ENCODE data around the gene RFX2.

The RFX2 gene

GRCh38 chr19:5959260-5960004 lies 150.9 kb downstream of the RFX2 start:
- Histone ChIP-seq H3K18ac (ENCODE audit: low read length) (no peak overlapping the region), H3K27ac (replicated peaks; ENCODE audit: low read length) (no peak overlapping the region), H3K14ac (ENCODE audit: low read length) (no peak overlapping the region), H3K4me3 (ENCODE audit: low read length in 2 of 2) (no peak overlapping the region), H4K8ac (ENCODE audit: low read depth, low read length) (no peak overlapping the region), H4K91ac (ENCODE audit: low read depth, low read length, poor library complexity) (no peak overlapping the region), H3K4me1 (ENCODE audit: control insufficient read depth in 2 of 2, insufficient read depth in 1 of 2, low read depth in 1 of 2, low read length in 2 of 2) (peaks cover 23 to 28% of the 10 kb centered on the region in 2 donors), H3K4ac (ENCODE audit: low read length) (no peak overlapping the region), H2BK120ac (ENCODE audit: low read depth, low read length) (no peak overlapping the region), H3K4me2 (ENCODE audit: insufficient read depth, low read length, poor library complexity, severe bottlenecking) (no peak overlapping the region), H3K23ac (ENCODE audit: low read depth, low read length, poor library complexity) (peak overlapping the region; percentile 51), H3K79me1 (ENCODE audit: low read depth, low read length) (peaks cover 29% of the 10 kb centered on the region), H3K9me3 (replicated peaks in 1 of 2; ENCODE audit: control insufficient read depth in 2 of 2, insufficient read depth in 1 of 2, low read depth in 1 of 2, low read length in 2 of 2) (no peaks in the 10 kb centered on the region), H2BK12ac (ENCODE audit: low read length) (no peak overlapping the region), H2AFZ (ENCODE audit: low read length) (no peak overlapping the region), H2BK5ac (ENCODE audit: low read length) (peak overlapping the region; percentile 32), H2BK15ac (ENCODE audit: low read length) (no peak overlapping the region), H3K36me3 (replicated peaks in 1 of 2; ENCODE audit: control insufficient read depth in 2 of 2, insufficient read depth in 2 of 2, low read length in 2 of 2) (peaks cover under 1 to 20% of the 10 kb centered on the region in 2 donors), H3K27me3 (ENCODE audit: control insufficient read depth in 3 of 3, insufficient read depth in 3 of 3, low read depth in 1 of 3, low read length in 3 of 3) (no peaks in the 10 kb centered on the region), H3K9ac (ENCODE audit: low read depth, low read length, poor library complexity) (no peak overlapping the region), H2AK5ac (ENCODE audit: low read depth, low read length) (no peak overlapping the region)
- DNase-seq (ENCODE audit: low spot score) = no peak
- no CpG with 5 or more reads among the region's 14 CpGs for WGBS, 2 donors (ENCODE audit: extremely low coverage in 2 of 2, insufficient read length in 2 of 2, insufficient replicate concordance in 1 of 2)

- no peaks in the 10 kb centered on the region for H3K9me3 ChIP-seq (replicated peaks in 1 of 2; ENCODE audit: control insufficient read depth in 2 of 2, insufficient read depth in 1 of 2, low read depth in 1 of 2, low read length in 2 of 2)
- no peak overlapping the region for H2BK15ac ChIP-seq (ENCODE audit: low read length)
- H4K91ac ChIP-seq (ENCODE audit: low read depth, low read length, poor library complexity) = no peak overlapping the region
- no peak overlapping the region for H2BK120ac ChIP-seq (ENCODE audit: low read depth, low read length)
- H3K4me1 ChIP-seq (ENCODE audit: control insufficient read depth in 2 of 2, insufficient read depth in 1 of 2, low read depth in 1 of 2, low read length in 2 of 2) = peaks cover 28 to 34% of the 10 kb centered on the region in 2 donors
- H3K4ac ChIP-seq (ENCODE audit: low read length) = no peak overlapping the region
- H4K8ac ChIP-seq (ENCODE audit: low read depth, low read length) = no peak overlapping the region
- H2BK5ac ChIP-seq (ENCODE audit: low read length) = no peak overlapping the region
- no peak overlapping the region for H3K4me2 ChIP-seq (ENCODE audit: insufficient read depth, low read length, poor library complexity, severe bottlenecking)
- H2BK12ac ChIP-seq (ENCODE audit: low read length) = no peak overlapping the region
- H3K23ac ChIP-seq (ENCODE audit: low read depth, low read length, poor library complexity) = peak overlapping the region; percentile 71
- H3K36me3 ChIP-seq (replicated peaks in 1 of 2; ENCODE audit: control insufficient read depth in 2 of 2, insufficient read depth in 2 of 2, low read length in 2 of 2) = peaks cover 0 to 18% of the 10 kb centered on the region in 2 donors
- no peak overlapping the region for H3K9ac ChIP-seq (ENCODE audit: low read depth, low read length, poor library complexity)
- H3K4me3 ChIP-seq (ENCODE audit: low read length in 2 of 2) = no peak overlapping the region
- no peak overlapping the region for H3K27ac ChIP-seq (replicated peaks; ENCODE audit: low read length)
- peaks cover 23% of the 10 kb centered on the region for H3K79me1 ChIP-seq (ENCODE audit: low read depth, low read length)
- H3K27me3 ChIP-seq (ENCODE audit: control insufficient read depth in 3 of 3, insufficient read depth in 3 of 3, low read depth in 1 of 3, low read length in 3 of 3) = no peaks in the 10 kb centered on the region
- no peak overlapping the region for H2AK5ac ChIP-seq (ENCODE audit: low read depth, low read length)
- no CpG with 5 or more reads among the region's 10 CpGs for WGBS, 2 donors (ENCODE audit: extremely low coverage in 2 of 2, insufficient read length in 2 of 2, insufficient replicate concordance in 1 of 2)
- H3K18ac ChIP-seq (ENCODE audit: low read length) = peak overlapping the region; percentile 65
- no peak for DNase-seq (ENCODE audit: low spot score)
- no peak overlapping the region for H3K14ac ChIP-seq (ENCODE audit: low read length)
- H2AFZ ChIP-seq (ENCODE audit: low read length) = no peak overlapping the region
Observed at GRCh38 chr19:5958851-5959122, 151.5 kb downstream of the RFX2 start.

GRCh38 chr19:5958074-5958850 lies 152.0 kb downstream of the RFX2 start:
- Histone ChIP-seq H3K9ac (ENCODE audit: low read depth, low read length, poor library complexity) (peak overlapping the region; percentile 83), H3K4me1 (ENCODE audit: control insufficient read depth in 2 of 2, insufficient read depth in 1 of 2, low read depth in 1 of 2, low read length in 2 of 2) (peaks cover 29 to 38% of the 10 kb centered on the region in 2 donors), H3K4me3 (ENCODE audit: low read length in 2 of 2) (no peak overlapping the region), H3K27me3 (ENCODE audit: control insufficient read depth in 3 of 3, insufficient read depth in 3 of 3, low read depth in 1 of 3, low read length in 3 of 3) (no peaks in the 10 kb centered on the region), H4K91ac (ENCODE audit: low read depth, low read length, poor library complexity) (no peak overlapping the region), H2AK5ac (ENCODE audit: low read depth, low read length) (no peak overlapping the region), H3K14ac (ENCODE audit: low read length) (no peak overlapping the region), H3K9me3 (replicated peaks in 1 of 2; ENCODE audit: control insufficient read depth in 2 of 2, insufficient read depth in 1 of 2, low read depth in 1 of 2, low read length in 2 of 2) (no peaks in the 10 kb centered on the region), H3K27ac (replicated peaks; ENCODE audit: low read length) (no peak overlapping the region), H2AFZ (ENCODE audit: low read length) (no peak overlapping the region), H3K18ac (ENCODE audit: low read length) (peak overlapping the region; percentile 65), H2BK15ac (ENCODE audit: low read length) (no peak overlapping the region), H3K4ac (ENCODE audit: low read length) (no peak overlapping the region), H2BK5ac (ENCODE audit: low read length) (no peak overlapping the region), H3K4me2 (ENCODE audit: insufficient read depth, low read length, poor library complexity, severe bottlenecking) (no peak overlapping the region), H3K36me3 (replicated peaks in 1 of 2; ENCODE audit: control insufficient read depth in 2 of 2, insufficient read depth in 2 of 2, low read length in 2 of 2) (peaks cover 0 to 18% of the 10 kb centered on the region in 2 donors), H2BK12ac (ENCODE audit: low read length) (no peak overlapping the region), H3K23ac (ENCODE audit: low read depth, low read length, poor library complexity) (peak overlapping the region; percentile 71), H3K79me1 (ENCODE audit: low read depth, low read length) (peaks cover 21% of the 10 kb centered on the region), H4K8ac (ENCODE audit: low read depth, low read length) (no peak overlapping the region), H2BK120ac (ENCODE audit: low read depth, low read length) (no peak overlapping the region)
- WGBS, 2 donors (ENCODE audit: extremely low coverage in 2 of 2, insufficient read length in 2 of 2, insufficient replicate concordance in 1 of 2) = no CpG with 5 or more reads among the region's 21 CpGs
- no peak for DNase-seq (ENCODE audit: low spot score)

- H3K27me3 ChIP-seq (ENCODE audit: control insufficient read depth in 3 of 3, insufficient read depth in 3 of 3, low read depth in 1 of 3, low read length in 3 of 3) = no peaks in the 10 kb centered on the region
- H3K79me1 ChIP-seq (ENCODE audit: low read depth, low read length) = peaks cover 21% of the 10 kb centered on the region
- no peak overlapping the region for H3K18ac ChIP-seq (ENCODE audit: low read length)
- no peak overlapping the region for H4K8ac ChIP-seq (ENCODE audit: low read depth, low read length)
- H3K23ac ChIP-seq (ENCODE audit: low read depth, low read length, poor library complexity) = no peak overlapping the region
- peak overlapping the region; percentile 61 for H3K9ac ChIP-seq (ENCODE audit: low read depth, low read length, poor library complexity)
- H3K4ac ChIP-seq (ENCODE audit: low read length) = no peak overlapping the region
- no peak overlapping the region for H3K4me3 ChIP-seq (ENCODE audit: low read length in 2 of 2)
- no peaks in the 10 kb centered on the region for H3K9me3 ChIP-seq (replicated peaks in 1 of 2; ENCODE audit: control insufficient read depth in 2 of 2, insufficient read depth in 1 of 2, low read depth in 1 of 2, low read length in 2 of 2)
- H3K4me2 ChIP-seq (ENCODE audit: insufficient read depth, low read length, poor library complexity, severe bottlenecking) = no peak overlapping the region
- no peak overlapping the region for H2BK12ac ChIP-seq (ENCODE audit: low read length)
- H4K91ac ChIP-seq (ENCODE audit: low read depth, low read length, poor library complexity) = no peak overlapping the region
- H3K27ac ChIP-seq (replicated peaks; ENCODE audit: low read length) = no peak overlapping the region
- H2BK5ac ChIP-seq (ENCODE audit: low read length) = no peak overlapping the region
- H3K4me1 ChIP-seq (ENCODE audit: control insufficient read depth in 2 of 2, insufficient read depth in 1 of 2, low read depth in 1 of 2, low read length in 2 of 2) = peaks cover 28 to 42% of the 10 kb centered on the region in 2 donors
- no peak overlapping the region for H2AK5ac ChIP-seq (ENCODE audit: low read depth, low read length)
- H3K14ac ChIP-seq (ENCODE audit: low read length) = no peak overlapping the region
- H3K36me3 ChIP-seq (replicated peaks in 1 of 2; ENCODE audit: control insufficient read depth in 2 of 2, insufficient read depth in 2 of 2, low read length in 2 of 2) = peaks cover 0 to 18% of the 10 kb centered on the region in 2 donors
- no CpG with 5 or more reads among the region's 10 CpGs for WGBS, 2 donors (ENCODE audit: extremely low coverage in 2 of 2, insufficient read length in 2 of 2, insufficient replicate concordance in 1 of 2)
- no peak overlapping the region for H2BK15ac ChIP-seq (ENCODE audit: low read length)
- H2BK120ac ChIP-seq (ENCODE audit: low read depth, low read length) = no peak overlapping the region
- DNase-seq (ENCODE audit: low spot score) = no peak
- H2AFZ ChIP-seq (ENCODE audit: low read length) = no peak overlapping the region
Observed at GRCh38 chr19:5957170-5957569, 153.1 kb downstream of the RFX2 start.
